HG03457 (cell line): Measurements from ENCODE around the gene ATP2A2.

Experiments
- ATAC-seq: cut with Tn5 transposase; IDR thresholded peaks from one replicate; pipeline ENCODE4 v1.9.1; 2021; ENCODE audit warnings: moderate number of reproducible peaks; ENCODE audit not compliant: unreplicated experiment

The ATP2A2 gene

GRCh38 chr12:110258466-110258865, 22.6 kb upstream of the ATP2A2 start:
- no peak for ATAC-seq

GRCh38 chr12:110262442-110263388, 18.3 kb upstream of the ATP2A2 start:
- ATAC-seq: no peak

- ATAC-seq: no peak
These were observed 14.6 kb upstream of the ATP2A2 start for GRCh38 chr12:110266381-110266960.

- no peak for ATAC-seq
These were observed 13.9 kb upstream of the ATP2A2 start for GRCh38 chr12:110266980-110267620.

GRCh38 chr12:110269622-110270124, 11.4 kb upstream of the ATP2A2 start:
- no peak for ATAC-seq

- ATAC-seq: no peak
These were observed 10.7 kb upstream of the ATP2A2 start for GRCh38 chr12:110270125-110270962.

GRCh38 chr12:110271015-110271414, 10.0 kb upstream of the ATP2A2 start:
- ATAC-seq: no peak

- ATAC-seq: no peak
These were observed 3.4 kb upstream of the ATP2A2 start for GRCh38 chr12:110277530-110278254.

GRCh38 chr12:110278255-110278536, 2.9 kb upstream of the ATP2A2 start:
- ATAC-seq: no peak

- no peak for ATAC-seq
These were observed 1.3 kb upstream of the ATP2A2 start for GRCh38 chr12:110279566-110280375.

- peak; percentile 12 for ATAC-seq
These were observed 662 bp upstream of the ATP2A2 start for GRCh38 chr12:110280392-110280778.

- peak; percentile 27 for ATAC-seq
These were observed 677 bp downstream of the ATP2A2 start for GRCh38 chr12:110281549-110282299.

GRCh38 chr12:110282300-110282860, 1.3 kb downstream of the ATP2A2 start:
- no peak for ATAC-seq

GRCh38 chr12:110282956-110283817, 2.1 kb downstream of the ATP2A2 start:
- no peak for ATAC-seq

- ATAC-seq: no peak
These were observed 3.5 kb downstream of the ATP2A2 start for GRCh38 chr12:110284597-110284996.

- ATAC-seq: no peak
These were observed 5.6 kb downstream of the ATP2A2 start for GRCh38 chr12:110286623-110287022.

- no peak for ATAC-seq
These were observed 6.9 kb downstream of the ATP2A2 start for GRCh38 chr12:110287986-110288385.
